ENCODE results near the gene ATP2A3.

DNA sequence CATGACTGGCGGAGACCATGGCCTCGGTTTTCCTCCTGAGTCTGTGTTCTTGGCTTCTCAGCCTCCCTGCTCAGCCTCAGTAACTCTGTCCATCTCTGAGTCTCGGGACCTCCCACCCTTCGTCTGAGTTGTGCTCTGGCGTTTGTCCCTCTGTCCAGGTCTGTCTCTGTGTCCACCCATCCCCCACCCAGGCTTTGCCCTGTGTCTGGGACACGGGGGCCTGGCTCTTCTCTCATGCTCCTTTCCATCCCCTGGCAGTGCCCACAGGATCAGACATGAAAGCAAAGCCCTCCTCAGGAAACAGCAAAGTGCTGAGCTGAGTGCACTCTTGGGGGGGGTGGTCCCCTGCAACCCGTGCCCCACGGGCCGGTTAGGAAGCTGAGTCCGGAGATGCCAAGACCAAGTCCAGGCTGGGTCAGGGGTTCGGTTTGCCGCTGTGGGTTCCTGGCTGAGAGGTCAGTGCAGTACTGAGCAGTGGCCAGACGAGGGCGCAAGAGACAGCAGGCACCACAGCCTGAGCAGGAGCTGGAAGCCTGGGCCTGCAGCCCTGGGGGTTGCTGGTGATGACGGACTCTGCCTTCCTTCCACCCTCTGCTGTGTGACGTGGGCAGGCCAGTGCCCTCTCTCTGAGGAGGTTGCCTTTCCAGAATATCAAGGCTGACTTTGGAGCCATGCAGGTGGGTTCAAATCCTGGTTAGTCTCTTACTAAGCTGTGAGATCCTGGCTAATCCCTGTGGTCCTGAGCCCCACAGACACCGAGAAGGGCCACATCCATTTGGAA is 50.5 kb downstream of the ATP2A3 start:
- TF ChIP-seq, protein P1, sequence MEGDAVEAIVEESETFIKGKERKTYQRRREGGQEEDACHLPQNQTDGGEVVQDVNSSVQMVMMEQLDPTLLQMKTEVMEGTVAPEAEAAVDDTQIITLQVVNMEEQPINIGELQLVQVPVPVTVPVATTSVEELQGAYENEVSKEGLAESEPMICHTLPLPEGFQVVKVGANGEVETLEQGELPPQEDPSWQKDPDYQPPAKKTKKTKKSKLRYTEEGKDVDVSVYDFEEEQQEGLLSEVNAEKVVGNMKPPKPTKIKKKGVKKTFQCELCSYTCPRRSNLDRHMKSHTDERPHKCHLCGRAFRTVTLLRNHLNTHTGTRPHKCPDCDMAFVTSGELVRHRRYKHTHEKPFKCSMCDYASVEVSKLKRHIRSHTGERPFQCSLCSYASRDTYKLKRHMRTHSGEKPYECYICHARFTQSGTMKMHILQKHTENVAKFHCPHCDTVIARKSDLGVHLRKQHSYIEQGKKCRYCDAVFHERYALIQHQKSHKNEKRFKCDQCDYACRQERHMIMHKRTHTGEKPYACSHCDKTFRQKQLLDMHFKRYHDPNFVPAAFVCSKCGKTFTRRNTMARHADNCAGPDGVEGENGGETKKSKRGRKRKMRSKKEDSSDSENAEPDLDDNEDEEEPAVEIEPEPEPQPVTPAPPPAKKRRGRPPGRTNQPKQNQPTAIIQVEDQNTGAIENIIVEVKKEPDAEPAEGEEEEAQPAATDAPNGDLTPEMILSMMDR (IDR thresholded peaks at IDR 0.05), result peak; percentile 88 to 96 (median 93)
- TF ChIP-seq POLR2A (IDR thresholded peaks at IDR 0.05), result no peak
